Ishikawa (cell line): Measurements from ENCODE around the gene KRT84.

Experiments
- CEBPB ChIP-seq: IDR thresholded peaks from 2 replicates; pipeline ENCODE4 v1.6.1; 2012
- CREB1 ChIP-seq: IDR thresholded peaks from 2 replicates; pipeline ENCODE4 v1.6.1; 2012; ENCODE audit warnings: low read depth
- EGR1 ChIP-seq: IDR thresholded peaks from 2 replicates; pipeline ENCODE4 v1.6.1; 2012
- EP300 ChIP-seq: IDR thresholded peaks from 2 replicates; pipeline ENCODE4 v1.6.1; 2012; ENCODE audit warnings: borderline replicate concordance
- FOXM1 ChIP-seq: IDR thresholded peaks from 2 replicates; pipeline ENCODE4 v1.6.1; 2012; ENCODE audit warnings: low read depth, borderline replicate concordance
- NFIC ChIP-seq: IDR thresholded peaks from 2 replicates; pipeline ENCODE4 v1.6.1; 2012
- RAD21 ChIP-seq: IDR thresholded peaks from 2 replicates; pipeline ENCODE4 v1.6.1; 2012; ENCODE audit warnings: low read depth
- TAF1 ChIP-seq: IDR thresholded peaks from 2 replicates; pipeline ENCODE4 v1.6.1; 2012; ENCODE audit warnings: low read depth, mild to moderate bottlenecking
- TCF12 ChIP-seq: IDR thresholded peaks from 2 replicates; pipeline ENCODE4 v1.6.1; 2012; ENCODE audit warnings: low read depth
- TEAD4 ChIP-seq: IDR thresholded peaks from 2 replicates; pipeline ENCODE4 v1.6.1; 2012
- YY1 ChIP-seq: IDR thresholded peaks from 2 replicates; pipeline ENCODE4 v1.6.1; 2012; ENCODE audit warnings: low read depth
- ZBTB7A ChIP-seq: IDR thresholded peaks from 2 replicates; pipeline ENCODE4 v1.6.1; 2012; ENCODE audit warnings: low read depth
- TF ChIP-seq, protein P1 (sequence below): IDR thresholded peaks from 2 replicates; pipeline ENCODE4 v1.6.1; 2012
- TF ChIP-seq, protein P2 (sequence below): IDR thresholded peaks from 2 replicates; pipeline ENCODE4 v1.6.1; 2012
- TF ChIP-seq, protein P3 (sequence below): IDR thresholded peaks from 2 replicates; pipeline ENCODE4 v1.6.1; 2012; ENCODE audit warnings: low read depth, mild to moderate bottlenecking

Gene KRT84

DNA sequence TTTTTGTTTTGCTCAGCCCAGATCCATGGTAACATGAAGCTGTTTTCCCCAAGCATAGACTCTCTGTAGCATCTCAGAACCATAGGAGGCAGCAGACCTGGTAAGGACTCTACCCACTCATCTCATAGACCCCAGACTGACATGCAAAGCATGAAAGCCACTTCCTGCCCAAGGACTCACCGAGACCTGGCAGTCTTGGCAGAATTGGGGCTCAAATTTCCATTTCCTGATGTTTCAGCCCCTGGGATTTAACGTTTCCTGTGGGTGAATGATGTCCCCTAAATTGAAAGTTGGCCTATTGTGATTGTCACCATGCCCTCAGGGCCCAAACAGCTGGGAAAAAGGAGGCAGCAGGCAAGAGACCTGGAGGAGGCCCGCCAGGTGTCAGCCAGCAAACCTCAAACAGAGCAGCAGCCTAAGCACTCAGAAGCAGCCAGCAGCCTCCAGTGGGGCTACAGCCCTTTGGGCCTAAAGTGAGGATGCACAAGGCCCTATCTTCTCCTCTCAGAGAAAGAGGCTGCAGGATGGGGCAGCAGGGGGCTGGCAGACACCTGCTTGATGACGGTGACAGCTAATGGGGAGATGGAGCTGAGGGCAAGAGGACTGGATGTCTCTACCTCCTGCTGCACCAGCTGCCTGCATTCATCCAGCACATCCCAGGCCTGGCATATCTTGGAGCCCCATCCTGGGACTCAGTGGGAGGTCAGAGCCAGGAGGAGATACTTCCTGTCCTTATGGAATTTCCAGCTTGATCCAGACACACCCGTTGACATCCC, 26.7 kb downstream of the KRT84 start:
- TF ChIP-seq, protein P1, sequence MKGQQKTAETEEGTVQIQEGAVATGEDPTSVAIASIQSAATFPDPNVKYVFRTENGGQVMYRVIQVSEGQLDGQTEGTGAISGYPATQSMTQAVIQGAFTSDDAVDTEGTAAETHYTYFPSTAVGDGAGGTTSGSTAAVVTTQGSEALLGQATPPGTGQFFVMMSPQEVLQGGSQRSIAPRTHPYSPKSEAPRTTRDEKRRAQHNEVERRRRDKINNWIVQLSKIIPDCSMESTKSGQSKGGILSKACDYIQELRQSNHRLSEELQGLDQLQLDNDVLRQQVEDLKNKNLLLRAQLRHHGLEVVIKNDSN: no peak
- TF ChIP-seq ZBTB7A (no peak), RAD21 (no peak), NFIC (no peak), TCF12 (no peak), EP300 (no peak), TEAD4 (no peak), EGR1 (no peak), FOXM1 (no peak), TAF1 (no peak), CEBPB (no peak), CREB1 (no peak), YY1 (no peak)
- TF ChIP-seq, protein P2, sequence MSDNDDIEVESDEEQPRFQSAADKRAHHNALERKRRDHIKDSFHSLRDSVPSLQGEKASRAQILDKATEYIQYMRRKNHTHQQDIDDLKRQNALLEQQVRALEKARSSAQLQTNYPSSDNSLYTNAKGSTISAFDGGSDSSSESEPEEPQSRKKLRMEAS: no peak
- TF ChIP-seq, protein P3, sequence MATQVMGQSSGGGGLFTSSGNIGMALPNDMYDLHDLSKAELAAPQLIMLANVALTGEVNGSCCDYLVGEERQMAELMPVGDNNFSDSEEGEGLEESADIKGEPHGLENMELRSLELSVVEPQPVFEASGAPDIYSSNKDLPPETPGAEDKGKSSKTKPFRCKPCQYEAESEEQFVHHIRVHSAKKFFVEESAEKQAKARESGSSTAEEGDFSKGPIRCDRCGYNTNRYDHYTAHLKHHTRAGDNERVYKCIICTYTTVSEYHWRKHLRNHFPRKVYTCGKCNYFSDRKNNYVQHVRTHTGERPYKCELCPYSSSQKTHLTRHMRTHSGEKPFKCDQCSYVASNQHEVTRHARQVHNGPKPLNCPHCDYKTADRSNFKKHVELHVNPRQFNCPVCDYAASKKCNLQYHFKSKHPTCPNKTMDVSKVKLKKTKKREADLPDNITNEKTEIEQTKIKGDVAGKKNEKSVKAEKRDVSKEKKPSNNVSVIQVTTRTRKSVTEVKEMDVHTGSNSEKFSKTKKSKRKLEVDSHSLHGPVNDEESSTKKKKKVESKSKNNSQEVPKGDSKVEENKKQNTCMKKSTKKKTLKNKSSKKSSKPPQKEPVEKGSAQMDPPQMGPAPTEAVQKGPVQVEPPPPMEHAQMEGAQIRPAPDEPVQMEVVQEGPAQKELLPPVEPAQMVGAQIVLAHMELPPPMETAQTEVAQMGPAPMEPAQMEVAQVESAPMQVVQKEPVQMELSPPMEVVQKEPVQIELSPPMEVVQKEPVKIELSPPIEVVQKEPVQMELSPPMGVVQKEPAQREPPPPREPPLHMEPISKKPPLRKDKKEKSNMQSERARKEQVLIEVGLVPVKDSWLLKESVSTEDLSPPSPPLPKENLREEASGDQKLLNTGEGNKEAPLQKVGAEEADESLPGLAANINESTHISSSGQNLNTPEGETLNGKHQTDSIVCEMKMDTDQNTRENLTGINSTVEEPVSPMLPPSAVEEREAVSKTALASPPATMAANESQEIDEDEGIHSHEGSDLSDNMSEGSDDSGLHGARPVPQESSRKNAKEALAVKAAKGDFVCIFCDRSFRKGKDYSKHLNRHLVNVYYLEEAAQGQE: no peak

DNA sequence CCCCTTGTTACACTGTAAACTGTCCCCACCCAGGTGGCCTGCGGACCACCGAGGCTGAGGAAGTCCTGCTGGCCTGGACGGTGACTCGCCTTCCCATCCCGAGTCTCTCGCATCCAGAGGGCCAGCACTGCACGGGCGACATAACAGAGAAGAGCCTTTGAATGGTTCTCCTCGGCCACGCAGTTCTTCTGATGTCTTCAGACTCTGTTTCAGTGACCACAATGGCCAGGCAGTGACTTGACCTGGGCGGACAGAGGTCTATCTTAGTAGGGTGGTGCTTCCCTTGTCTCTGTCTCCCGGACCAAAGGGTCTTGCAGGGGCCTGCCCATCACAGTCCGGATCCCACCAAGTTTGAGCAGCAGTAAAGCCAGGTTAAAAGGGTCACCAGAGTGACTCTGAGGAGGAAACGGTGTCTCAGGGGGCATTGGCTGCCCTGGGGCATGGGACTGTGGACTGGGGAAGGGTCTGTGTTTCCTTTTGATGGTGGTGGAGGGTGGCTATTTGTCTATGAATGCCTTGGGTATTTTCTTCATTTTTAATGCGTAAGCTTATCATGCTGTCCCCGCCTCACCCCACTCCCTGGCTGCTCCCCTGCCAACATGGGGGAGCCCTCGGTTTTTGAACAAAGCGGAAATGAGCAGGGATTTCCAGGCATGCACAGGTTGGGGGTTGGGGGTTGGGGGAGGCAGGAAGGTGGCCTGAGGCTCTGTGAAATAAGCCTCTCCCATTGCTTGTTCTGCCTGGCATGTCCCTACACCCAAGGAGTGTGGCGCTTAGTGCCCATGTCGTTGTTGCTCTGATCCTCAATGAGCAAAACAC, 28.5 kb downstream of the KRT84 start:
- no peak for TF ChIP-seq EGR1

DNA sequence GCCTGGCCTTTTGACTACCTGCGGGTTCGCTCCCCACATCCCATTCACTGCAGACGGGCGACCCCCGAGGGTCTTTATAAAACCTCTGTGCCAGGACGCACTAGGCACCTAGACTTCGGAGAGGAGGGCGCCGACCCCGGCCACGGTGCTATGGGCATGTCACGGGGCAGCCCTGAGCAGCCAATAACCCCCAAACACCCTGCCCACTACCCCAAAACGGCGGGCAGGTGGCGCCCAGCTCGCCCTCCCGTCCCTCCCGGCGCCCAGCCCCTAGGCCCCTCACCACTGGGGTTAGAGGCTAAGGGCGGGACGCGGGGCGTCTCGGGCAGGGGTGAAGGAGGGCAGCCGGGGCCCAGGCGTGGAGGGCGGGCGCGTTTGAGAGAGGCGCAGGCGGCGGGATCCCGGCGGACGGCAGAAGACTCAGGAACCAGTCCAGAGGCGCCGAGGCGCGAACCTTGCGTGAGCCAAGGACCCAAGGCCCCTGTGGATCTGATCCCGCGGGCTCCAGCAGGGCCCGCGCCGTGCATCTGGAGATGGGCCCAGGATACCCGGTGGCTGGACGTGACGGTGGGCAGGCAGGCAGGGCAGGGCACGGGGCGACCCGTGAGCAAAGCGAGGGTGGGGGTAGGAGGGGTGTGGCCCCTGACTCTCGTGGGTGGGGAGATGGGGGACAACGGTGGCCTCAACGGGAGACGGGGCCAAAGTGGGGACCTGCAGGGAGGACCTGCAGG, 29.3 kb downstream of the KRT84 start:
- TF ChIP-seq TAF1 (no peak), TCF12 (no peak), CREB1 (no peak), FOXM1 (no peak), RAD21 (no peak), ZBTB7A (no peak)
- TF ChIP-seq, protein P2: no peak

DNA sequence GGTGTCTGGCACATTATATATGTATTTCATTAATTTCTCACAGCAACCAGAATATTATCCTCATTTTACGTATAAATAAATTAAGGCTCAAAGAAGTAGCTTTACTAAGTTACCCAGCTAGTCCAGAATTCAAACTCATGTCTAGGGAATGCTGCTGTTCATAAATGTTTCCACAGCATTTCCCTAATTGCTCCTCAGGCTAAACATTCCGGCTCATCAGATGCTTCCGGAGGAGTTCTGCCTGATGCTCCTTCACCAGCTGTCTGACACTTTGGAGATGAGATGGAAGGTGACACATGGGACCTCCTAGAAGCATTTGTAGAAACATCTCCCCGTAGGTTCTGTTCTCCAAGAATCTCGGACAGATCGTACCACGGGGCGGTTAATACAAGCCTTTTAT, 30.3 kb downstream of the KRT84 start:
- TF ChIP-seq FOXM1 (no peak), CREB1 (no peak), RAD21 (no peak), TAF1 (no peak), TEAD4 (no peak), ZBTB7A (no peak), YY1 (no peak), NFIC (no peak), CEBPB (no peak), EP300 (no peak), EGR1 (no peak), TCF12 (no peak)
- TF ChIP-seq, protein P1: no peak
- TF ChIP-seq, protein P3: no peak
- TF ChIP-seq, protein P2: no peak

DNA sequence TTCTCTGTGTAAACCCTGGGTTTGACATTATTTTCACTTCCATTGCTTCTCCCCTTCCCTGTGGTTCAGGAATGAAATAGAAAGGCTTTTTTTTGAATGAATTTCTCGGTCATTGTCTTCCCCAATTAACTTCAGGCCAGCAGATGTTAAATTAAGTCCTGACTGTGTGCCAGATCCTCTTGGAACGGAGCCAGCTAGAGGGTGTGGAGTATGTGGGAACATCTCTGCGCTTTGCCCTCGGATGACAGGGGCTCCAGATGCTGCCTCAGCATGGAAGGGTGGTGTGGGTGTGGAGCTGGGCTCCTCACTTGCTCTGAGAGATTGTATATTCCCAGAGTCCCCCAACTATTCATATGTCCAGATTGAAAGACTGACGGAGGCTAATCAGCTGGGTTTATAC, 31.3 kb downstream of the KRT84 start:
- TF ChIP-seq CEBPB (no peak), NFIC (peak; percentile 74), YY1 (no peak)
